ENCODE results near the gene FKRP. TPM values are rescaled to one million over a fixed set of nuclear protein-coding genes. Genes with fewer than 3 reads are reported as not detected.
"Not testable (repeated sequence)": the region's sequence is repeated elsewhere in the genome, so short reads cannot be mapped to it uniquely, and the experiment has no call there.

Gene FKRP
- polyA plus RNA-seq, result 10 to 100 TPM in 1 of 3 donors, 1 to 10 TPM in 2; 5.3 to 14.2 (median 6.7) TPM

- 0 to 1% (median 0%) methylated on average over 32 to 68 of the region's 68 CpGs for WGBS, 3 donors
- no peak within 1 kb of the TSS for H3K27ac ChIP-seq (ENCODE audit: low read depth, low read length)
Observed at GRCh38 chr19:46745521-46746280, at the start of gene FKRP. TSS of gene FKRP (plus strand) at chr19:46746057. CDS start at chr19:46755451, 9,394 bp downstream.

- H3K27ac ChIP-seq (ENCODE audit: low read depth, low read length), result no peak overlapping the region
- WGBS, 3 donors, result 67 to 87% (median 85%) methylated on average over 9 of the region's 9 CpGs
Observed at GRCh38 chr19:46696866-46697203, 49.0 kb upstream of the FKRP start.

- no peak overlapping the region for H3K27ac ChIP-seq (ENCODE audit: low read depth, low read length)
- WGBS, 3 donors, result 16 to 44% (median 43%) methylated on average over 39 of the region's 39 CpGs
Observed at GRCh38 chr19:46697204-46697960, 48.5 kb upstream of the FKRP start.

GRCh38 chr19:46698395-46699321 lies 47.2 kb upstream of the FKRP start:
- 89 to 94% (median 92%) methylated on average over 11 of the region's 11 CpGs for whole genome bisulfite sequencing, 3 donors
- no peak overlapping the region for H3K27ac ChIP-seq (ENCODE audit: low read depth, low read length)

- H3K27ac ChIP-seq (ENCODE audit: low read depth, low read length), result no peak overlapping the region
- 86 to 89% (median 88%) methylated on average over 13 of the region's 13 CpGs for WGBS, 3 donors
Observed at GRCh38 chr19:46700704-46701103, 45.2 kb upstream of the FKRP start.

GRCh38 chr19:46704379-46705076 lies 41.3 kb upstream of the FKRP start:
- WGBS, 3 donors, result 25 to 37% (median 31%) methylated on average over 19 to 21 of the region's 21 CpGs
- no peak overlapping the region for H3K27ac ChIP-seq (ENCODE audit: low read depth, low read length)

- WGBS, 3 donors, result 78 to 79% (median 79%) methylated on average over 24 to 25 of the region's 25 CpGs
- H3K27ac ChIP-seq (ENCODE audit: low read depth, low read length), result no peak overlapping the region
Observed at GRCh38 chr19:46710687-46711086, 35.2 kb upstream of the FKRP start.

- not testable (repeated sequence) for H3K27ac ChIP-seq (ENCODE audit: low read depth, low read length)
- 79 to 88% (median 82%) methylated on average over 6 of the region's 6 CpGs for WGBS, 3 donors
Observed at GRCh38 chr19:46712768-46713338, 33.0 kb upstream of the FKRP start.

- H3K27ac ChIP-seq (ENCODE audit: low read depth, low read length), result no peak overlapping the region
- WGBS, 3 donors, result 0 to 1% (median 1%) methylated on average over 37 to 39 of the region's 39 CpGs
Observed at GRCh38 chr19:46713781-46714443, 31.9 kb upstream of the FKRP start.

GRCh38 chr19:46714444-46715106 lies 31.3 kb upstream of the FKRP start:
- no peak overlapping the region for H3K27ac ChIP-seq (ENCODE audit: low read depth, low read length)
- WGBS, 3 donors, result 3 to 5% (median 4%) methylated on average over 11 to 12 of the region's 12 CpGs

GRCh38 chr19:46715620-46715974 lies 30.3 kb upstream of the FKRP start:
- no peak overlapping the region for H3K27ac ChIP-seq (ENCODE audit: low read depth, low read length)
- WGBS, 3 donors, result 19 to 22% (median 20%) methylated on average over 8 of the region's 8 CpGs

- WGBS, 3 donors, result 0 to 1% (median 1%) methylated on average over 32 to 42 of the region's 42 CpGs
- no peak overlapping the region for H3K27ac ChIP-seq (ENCODE audit: low read depth, low read length)
Observed at GRCh38 chr19:46715975-46716671, 29.7 kb upstream of the FKRP start.

- WGBS, 3 donors, result 0 to 1% (median 1%) methylated on average over 19 to 20 of the region's 20 CpGs
- H3K27ac ChIP-seq (ENCODE audit: low read depth, low read length), result no peak overlapping the region
Observed at GRCh38 chr19:46716672-46717033, 29.2 kb upstream of the FKRP start.

GRCh38 chr19:46717034-46717715 lies 28.7 kb upstream of the FKRP start, which contains the start of gene PRKD2:
TSS of gene PRKD2 (minus strand) at chr19:46717114. CDS start at chr19:46716370, 744 bp downstream.
- WGBS, 3 donors, result 0 to 1% (median 1%) methylated on average over 31 to 52 of the region's 52 CpGs
- H3K27ac ChIP-seq (ENCODE audit: low read depth, low read length), result no peak within 1 kb of the TSS

- no peak overlapping the region for H3K27ac ChIP-seq (ENCODE audit: low read depth, low read length)
- 17 to 23% (median 19%) methylated on average over 9 of the region's 9 CpGs for WGBS, 3 donors
Observed at GRCh38 chr19:46717716-46718143, 28.1 kb upstream of the FKRP start.

Data from adipose tissue (tissue), 3 donors.